Kidney (tissue), 14 donors: ENCODE measurements around the gene EMP1. TPM values are rescaled to one million over a fixed set of nuclear protein-coding genes. Genes with fewer than 3 reads are reported as not detected.

Source experiments
- DNase-seq, 5 donors: peaks; one replicate each; pipeline ENCODE4 v3.0.0-alpha.2; 2013 to 2020
- FAIRE-seq: peaks from 2 replicates; lab custom pipeline; 2012; peaks lifted over from hg19 to GRCh38; lab: Jason Lieb, UNC
- H3K27ac ChIP-seq, 2 donors: one replicate each; pipeline ENCODE4 v1.7.0; 2013; ENCODE audit warnings: low read depth in 2 of 2, low read length in 2 of 2, inconsistent platforms in 1 of 2
- H3K27me3 ChIP-seq: one replicate; pipeline ENCODE4 v1.7.1; 2013; ENCODE audit warnings: low read length, inconsistent platforms; ENCODE audit not compliant: control insufficient read depth, insufficient read depth
- H3K36me3 ChIP-seq, 3 donors: one replicate each; pipeline versions ENCODE4 v1.7.0 to v1.7.1; 2013; ENCODE audit warnings: low read length in 3 of 3, control low read depth in 1 of 3, inconsistent platforms in 1 of 3; ENCODE audit not compliant: insufficient read depth in 3 of 3, control insufficient read depth in 2 of 3
- H3K4me1 ChIP-seq, 3 donors: one replicate each; pipeline versions ENCODE4 v1.7.0 to v1.7.1; 2013; ENCODE audit warnings: low read length in 3 of 3, inconsistent platforms in 1 of 3, low read depth in 1 of 3; ENCODE audit not compliant: control insufficient read depth in 2 of 3, insufficient read depth in 2 of 3
- H3K4me3 ChIP-seq, 3 donors: one replicate each; pipeline versions ENCODE4 v1.7.0 to v1.8.1; 2013; ENCODE audit warnings: low read length in 3 of 3, control low read depth in 1 of 3, inconsistent platforms in 1 of 3
- H3K9ac ChIP-seq, 3 donors: one replicate each; pipeline versions ENCODE4 v1.7.0 to v1.7.1; 2013; ENCODE audit warnings: low read length in 3 of 3, control low read depth in 1 of 3, inconsistent platforms in 1 of 3
- H3K9me3 ChIP-seq, 3 donors: one replicate each; pipeline versions ENCODE4 v1.7.0 to v1.7.1; 2013; ENCODE audit warnings: low read length in 3 of 3, control low read depth in 1 of 3, inconsistent platforms in 1 of 3; ENCODE audit not compliant: control insufficient read depth in 2 of 3, insufficient read depth in 1 of 3
- CTCF ChIP-seq: IDR thresholded peaks from 3 replicates; pipeline ENCODE4 v1.5.1; 2012; ENCODE audit warnings: mild to moderate bottlenecking, moderate library complexity, borderline replicate concordance; ENCODE audit not compliant: insufficient read depth; ENCODE audit errors: extremely low read depth
- intact Hi-C: fragments of 100-400 bp; cut with DNase I; formaldehyde crosslinking; loops from one replicate; pipeline ENCODE4 v1.11.1; 2022
- polyA plus RNA-seq: library from polyadenylated mRNA; stranded (reverse); fragments of 350-450 nt; fragmentation: Illumina TruSeq; extraction: RNeasy Lipid Tissue Mini Kit (QIAGEN cat#74804); gene quantifications from one replicate; pipeline ENCODE4 v1.2.3, GENCODE V29; 2014; ENCODE audit warnings: low read depth, low replicate concordance; ENCODE audit not compliant: insufficient read depth
- total RNA-seq: library from RNA; stranded (reverse); fragmentation: NEBNext Ultra II Directional; extraction: Animal tissue kit (Norgen Biotek cat#: 25700); gene quantifications from one replicate; pipeline ENCODE4 v1.2.1, GENCODE V29; 2021
- donor health status: control.
- donor health status: control.
- donor health status: control.
- donor health status: control.
- donor health status: control.
- donor health status: DM: yes; HTN: yes; CAD: no.
- donor health status: Normal renal cell carcinoma (clear cell type).

EMP1 gene
- total and polyA plus RNA-seq, 2 donors from 2014 or later, result 45.1 to 431 TPM

- Histone ChIP-seq H3K27me3 (no peaks in the 10 kb centered on the region), H3K36me3 (no peaks in the 10 kb centered on the region), H3K9me3 (no peaks in the 10 kb centered on the region), H3K27ac (no peak overlapping the region), H3K9ac (no peak overlapping the region), H3K4me3 (no peak overlapping the region), H3K4me1 (peaks cover 0 to 4% (median 4%) of the 10 kb centered on the region in 3 donors)
- DNase-seq (no peak), FAIRE-seq (no peak)
- TF ChIP-seq CTCF, result no peak
- intact Hi-C loops, result no loop called here
Observed at GRCh38 chr12:13206560-13206897, 10.0 kb downstream of the EMP1 start.

- FAIRE-seq (no peak), DNase-seq (peak in 1 of 5 donors; percentile 67)
- peak overlapping the region; percentile 2 to 8 for H3K27ac ChIP-seq
- TF ChIP-seq CTCF, result peak; percentile 31
- H3K4me1 ChIP-seq, result peaks cover 0 to 8% (median 6%) of the 10 kb centered on the region in 3 donors
- no peak overlapping the region for H3K9ac ChIP-seq
- intact Hi-C loops, result no loop called here
- H3K4me3 ChIP-seq, result no peak overlapping the region
- H3K27me3 ChIP-seq, result no peaks in the 10 kb centered on the region
- peaks cover 0 to 6% (median 0%) of the 10 kb centered on the region in 3 donors for H3K36me3 ChIP-seq
- no peaks in the 10 kb centered on the region for H3K9me3 ChIP-seq
Observed at GRCh38 chr12:13208533-13209435, 12.3 kb downstream of the EMP1 start.

GRCh38 chr12:13209436-13210235 lies 13.1 kb downstream of the EMP1 start:
- FAIRE-seq, result no peak
- H3K9ac ChIP-seq, result no peak overlapping the region

More at GRCh38 chr12:13209436-13210235, 13.1 kb downstream of the EMP1 start:
- peak in 1 of 5 donors; percentile 34 for DNase-seq
- TF ChIP-seq CTCF, result no peak
- H3K36me3 ChIP-seq, result peaks cover 0 to 12% (median 0%) of the 10 kb centered on the region in 3 donors
- H3K27me3 ChIP-seq, result no peaks in the 10 kb centered on the region
- intact Hi-C loops, result loop anchor here (5.0 kb wide), 2 partner anchors 112 to 292 kb away; no protein-coding TSS in a partner anchor
- peak overlapping the region in 1 of 2 donors; percentile 2 for H3K27ac ChIP-seq
- H3K4me1 ChIP-seq, result peaks cover 0 to 8% (median 6%) of the 10 kb centered on the region in 3 donors
- no peaks in the 10 kb centered on the region for H3K9me3 ChIP-seq
- no peak overlapping the region for H3K4me3 ChIP-seq
